HG03108 (cell line): ENCODE data around the gene CLTCL1.
A peak's percentile ranks its signal among the peaks of the same experiment; 100 is the strongest.
"Not testable (repeated sequence)": the region's sequence is repeated elsewhere in the genome, so short reads cannot be mapped to it uniquely, and the experiment has no call there.

Source experiments
- ATAC-seq: cut with Tn5 transposase; IDR thresholded peaks from one replicate; pipeline ENCODE4 v1.9.1; 2021; ENCODE audit warnings: moderate library complexity; ENCODE audit not compliant: unreplicated experiment

The CLTCL1 gene

DNA sequence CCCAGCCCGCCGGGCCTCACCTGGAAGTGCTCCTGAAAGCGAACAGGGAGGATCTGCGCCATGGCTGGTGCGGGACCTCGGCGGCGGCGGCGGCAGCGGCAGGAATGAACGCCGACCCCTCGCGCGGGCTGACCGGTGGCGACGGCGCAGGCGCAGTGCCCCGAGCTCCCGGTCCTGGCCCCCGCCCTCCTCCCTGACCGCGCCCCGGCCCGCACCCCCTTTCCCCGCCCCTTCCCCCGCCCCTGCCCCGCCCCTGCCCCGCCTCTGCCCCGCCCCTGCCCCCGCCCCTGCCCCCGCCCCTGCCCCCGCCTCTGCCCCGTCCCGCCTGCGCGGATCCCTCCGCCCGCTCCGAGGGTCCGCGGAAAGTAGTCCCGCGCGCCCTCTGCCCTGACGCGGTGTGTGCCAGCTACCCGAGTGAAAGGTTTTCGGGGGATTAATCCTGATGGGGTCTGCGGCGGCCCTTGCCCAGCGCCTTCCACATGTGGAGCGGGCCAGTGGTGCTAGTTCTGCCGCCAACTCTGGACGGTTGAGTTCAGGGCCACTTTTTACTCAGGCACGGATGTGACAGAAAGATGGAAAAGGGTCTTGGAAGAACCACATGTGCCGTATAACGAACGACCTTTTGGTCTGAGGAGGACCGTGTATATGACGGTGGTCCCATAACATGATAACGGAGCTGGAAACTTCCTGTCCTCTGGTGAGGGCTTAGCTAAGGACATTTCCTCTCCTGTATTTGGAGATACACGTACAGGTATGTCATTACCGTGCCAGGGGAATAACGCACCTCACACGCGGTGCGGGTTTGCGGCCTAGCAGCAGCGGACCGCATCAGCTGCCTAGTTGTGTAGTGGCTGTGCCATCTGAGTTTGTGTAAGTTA, at the start of gene CLTCL1:
TSS of gene CLTCL1 (minus strand) at position 140 of the 878 bp plus-strand sequence. CDS start at position 62, 78 bp downstream.
- ATAC-seq = peak; percentile 43

DNA sequence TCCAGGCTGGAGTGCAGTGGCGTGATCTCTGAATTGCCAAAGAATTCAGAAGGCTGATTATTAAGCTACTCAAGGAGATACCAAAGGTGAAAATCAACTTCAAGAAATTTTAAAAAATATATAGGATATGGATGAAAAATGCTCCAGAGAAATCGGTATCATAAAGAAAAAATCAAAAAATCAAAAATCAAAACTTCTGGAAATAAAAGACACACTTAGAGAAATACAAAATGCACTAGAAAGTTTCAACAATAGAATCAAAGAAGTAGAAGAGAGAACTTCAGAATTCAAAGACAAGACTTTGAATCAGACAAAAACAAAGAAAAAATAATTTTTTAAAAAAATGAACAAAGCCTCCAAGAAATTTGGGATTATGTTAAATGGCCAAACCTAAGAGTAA, 45.6 kb upstream of the CLTCL1 start:
- ATAC-seq = no peak

GRCh38 chr22:19336133-19337075, 44.9 kb upstream of the CLTCL1 start:
- no peak for ATAC-seq

DNA sequence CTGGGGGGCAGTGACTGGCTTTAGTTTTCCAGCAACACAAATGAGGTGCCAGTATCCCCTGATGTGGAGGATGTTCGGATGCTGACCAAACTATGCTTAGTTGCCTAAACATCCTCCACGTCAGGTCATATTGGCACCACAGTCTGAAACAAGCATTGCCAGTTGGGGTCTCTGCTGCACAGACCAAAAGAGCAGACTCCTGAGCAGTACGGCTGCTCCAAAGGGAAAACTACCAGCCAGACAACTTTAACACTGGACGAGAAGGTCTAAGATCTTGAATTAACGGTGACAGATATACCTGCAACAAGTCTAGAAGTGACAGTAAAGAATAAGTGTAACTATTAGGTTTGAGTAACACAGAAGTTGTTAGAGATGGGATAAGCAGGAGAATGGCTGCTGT, 40.5 kb upstream of the CLTCL1 start:
- no peak for ATAC-seq

DNA sequence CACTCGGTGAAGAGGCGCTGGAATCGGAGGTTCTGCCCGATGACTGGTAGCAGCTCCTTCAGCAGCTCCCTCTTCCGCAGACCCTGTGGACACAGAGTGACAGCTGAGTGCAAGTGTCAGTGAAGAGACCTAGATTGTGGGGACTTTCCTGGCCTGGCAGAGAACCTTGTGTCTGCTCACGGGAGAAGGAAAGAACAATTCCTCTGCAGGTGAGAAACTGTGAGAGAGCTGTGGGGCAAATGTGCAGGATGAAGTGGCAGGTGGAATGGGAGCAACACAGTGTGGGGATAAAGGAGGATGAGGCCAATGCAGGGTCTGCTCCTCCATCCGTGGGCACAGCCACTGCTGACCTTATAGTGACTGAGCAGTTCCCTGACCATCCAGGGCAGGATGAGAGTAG, 40.0 kb upstream of the CLTCL1 start:
- no peak for ATAC-seq

GRCh38 chr22:19330865-19331418, 39.4 kb upstream of the CLTCL1 start:
- no peak for ATAC-seq

DNA sequence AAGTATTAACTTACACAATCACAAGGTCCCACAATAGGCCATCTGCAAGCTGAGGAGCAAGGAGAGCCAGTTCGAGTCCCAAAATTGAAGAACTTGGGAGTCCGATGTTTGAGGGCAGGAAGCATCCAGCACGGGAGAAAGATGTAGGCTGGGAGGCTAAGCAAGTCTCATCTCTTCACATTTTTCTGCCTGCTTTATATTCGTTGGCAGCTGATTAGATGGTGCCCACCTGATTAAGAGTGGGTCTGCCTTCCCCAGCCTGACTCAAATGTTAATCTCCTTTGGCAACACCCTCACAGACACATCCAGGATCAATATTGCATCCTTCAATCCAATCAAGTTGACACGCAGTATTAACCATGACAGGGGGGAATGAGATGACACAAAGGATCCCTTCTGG, 38.7 kb upstream of the CLTCL1 start:
- not testable (repeated sequence) for ATAC-seq

GRCh38 chr22:19329454-19329853, 37.9 kb upstream of the CLTCL1 start:
- no peak for ATAC-seq

DNA sequence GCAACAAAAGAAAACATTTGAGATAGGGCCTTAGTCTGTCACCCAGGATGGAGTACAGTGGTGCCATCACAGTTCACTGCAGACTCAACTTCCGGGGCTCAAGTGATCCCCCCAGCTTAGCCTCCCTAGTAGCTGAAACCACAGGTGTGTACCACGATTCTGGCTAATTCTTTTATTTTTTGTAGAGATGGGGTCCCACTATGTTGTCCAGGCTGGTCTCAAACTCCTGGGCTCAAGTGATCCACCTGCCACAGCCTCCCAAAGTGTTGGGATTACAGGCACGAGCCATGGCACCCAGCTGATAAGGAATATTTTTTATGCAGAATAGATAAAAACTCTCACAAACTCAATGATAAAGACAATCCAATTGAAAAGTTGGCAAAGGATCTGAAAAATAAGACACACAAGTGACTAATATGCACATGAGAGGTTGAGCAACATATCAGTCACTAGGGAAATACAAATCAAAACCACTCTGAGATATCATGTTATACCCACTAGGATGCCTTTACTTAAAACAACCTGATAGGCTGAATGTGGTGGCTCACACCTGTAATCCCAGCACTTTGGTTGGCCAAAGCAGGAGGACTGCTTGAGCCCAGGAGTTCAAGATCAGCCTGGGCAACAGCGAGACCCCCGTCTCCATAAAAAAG, 33.9 kb upstream of the CLTCL1 start:
- ATAC-seq = no peak

GRCh38 chr22:19323420-19323819, 31.9 kb upstream of the CLTCL1 start:
- not testable (repeated sequence) for ATAC-seq

DNA sequence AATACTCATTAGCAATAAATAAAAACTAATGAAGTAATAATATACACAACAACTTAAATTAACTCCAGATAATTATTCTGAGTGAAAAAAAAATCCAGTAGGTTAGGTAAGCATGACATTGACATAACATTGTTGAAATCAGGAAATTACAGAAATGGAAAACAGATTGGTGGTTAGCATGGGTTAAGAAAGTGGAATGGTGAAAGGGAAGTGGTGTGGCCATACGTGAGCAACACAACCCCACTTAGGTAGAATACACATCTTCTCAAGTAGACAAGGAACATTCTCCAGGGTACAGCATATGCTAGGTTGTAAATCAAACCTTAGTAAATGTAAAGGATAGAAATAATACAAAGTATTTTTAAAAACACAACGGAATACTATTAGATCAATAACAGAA, 30.2 kb upstream of the CLTCL1 start:
- ATAC-seq = no peak

- ATAC-seq = not testable (repeated sequence)
Measured at GRCh38 chr22:19320136-19320535, 28.6 kb upstream of the CLTCL1 start.

- ATAC-seq = no peak
Measured at GRCh38 chr22:19319281-19319680, 27.8 kb upstream of the CLTCL1 start.

- no peak for ATAC-seq
Measured at GRCh38 chr22:19317865-19318264, 26.3 kb upstream of the CLTCL1 start.

GRCh38 chr22:19307872-19308271, 16.4 kb upstream of the CLTCL1 start:
- no peak for ATAC-seq

- ATAC-seq = not testable (repeated sequence)
Measured at GRCh38 chr22:19306535-19306934, 15.0 kb upstream of the CLTCL1 start.

GRCh38 chr22:19304547-19304946, 13.0 kb upstream of the CLTCL1 start:
- no peak for ATAC-seq

DNA sequence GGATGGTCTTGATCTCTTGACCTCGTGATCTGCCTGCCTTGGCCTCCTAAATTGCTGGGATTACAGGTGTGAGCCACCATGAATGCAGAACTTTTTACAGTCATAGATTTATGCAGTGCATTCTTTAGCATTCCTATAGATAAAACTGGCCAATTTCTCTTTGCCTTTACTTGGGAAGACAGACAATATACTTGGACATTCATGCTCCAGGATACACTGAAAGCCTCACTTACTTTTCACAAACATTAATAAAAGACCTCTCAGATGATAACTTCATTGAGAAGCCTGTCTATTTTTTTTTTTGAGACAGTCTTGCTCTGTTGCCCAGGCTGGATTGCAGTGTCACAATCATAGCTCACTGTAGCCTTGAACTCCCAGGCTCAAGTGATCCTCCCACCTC, 12.3 kb upstream of the CLTCL1 start:
- no peak for ATAC-seq

- no peak for ATAC-seq
Measured at GRCh38 chr22:19295733-19296132, 4.2 kb upstream of the CLTCL1 start.

- no peak for ATAC-seq
Measured at GRCh38 chr22:19292458-19293230, 1.1 kb upstream of the CLTCL1 start.
